ENCODE data around the gene TWSG1. TPM values are rescaled to one million over a fixed set of nuclear protein-coding genes. Genes with fewer than 3 reads are reported as not detected.
"Not testable (repeated sequence)": the region's sequence is repeated elsewhere in the genome, so short reads cannot be mapped to it uniquely, and the experiment has no call there.

Gene TWSG1
- total RNA-seq, 1 donor from 2014 or later, result 38.6 TPM

DNA sequence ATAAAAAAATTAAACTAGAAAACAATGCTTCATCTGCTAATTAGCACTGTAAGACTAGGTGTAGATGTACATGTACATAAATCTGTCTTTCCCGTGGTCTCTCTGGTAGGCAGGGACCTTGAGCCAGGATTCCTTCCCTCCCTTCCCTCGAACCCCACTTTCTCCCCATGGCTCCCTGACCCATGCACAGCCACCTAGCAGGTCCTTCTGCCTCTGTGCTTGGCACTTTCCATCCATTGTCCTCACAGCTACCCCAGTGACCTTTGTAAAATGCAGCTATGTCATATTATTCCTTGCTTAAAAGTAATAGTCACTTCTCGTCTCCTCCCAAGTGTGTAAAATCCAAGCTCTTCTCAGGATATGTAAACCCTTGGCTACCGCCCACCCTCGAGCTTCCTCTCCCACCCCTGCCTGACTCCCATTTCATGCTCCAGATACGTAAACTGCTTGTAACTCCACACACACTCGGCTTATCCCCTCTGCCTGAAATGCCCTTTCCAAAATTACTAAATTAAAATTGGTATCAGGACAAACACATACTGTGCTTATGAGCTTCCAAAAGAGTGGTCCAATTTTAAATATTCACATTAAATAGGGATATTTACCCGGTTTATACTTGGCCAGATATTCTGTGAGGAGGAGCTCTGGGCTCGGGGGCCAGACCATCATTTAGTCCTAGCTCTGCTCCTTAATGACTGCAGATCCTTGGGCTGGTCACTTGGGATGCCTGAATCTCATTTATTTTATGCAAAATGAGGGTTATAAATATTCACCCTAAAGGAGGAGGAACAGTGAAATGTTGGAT, 86.7 kb downstream of the TWSG1 start:
- Mint-ChIP-seq H3K4me3 (no peak overlapping the region), H3K4me1 (ENCODE audit: unreplicated experiment) (peaks cover 10% of the 10 kb centered on the region)
- no peak for DNase-seq (ENCODE audit: extremely low spot score, unreplicated experiment)

DNA sequence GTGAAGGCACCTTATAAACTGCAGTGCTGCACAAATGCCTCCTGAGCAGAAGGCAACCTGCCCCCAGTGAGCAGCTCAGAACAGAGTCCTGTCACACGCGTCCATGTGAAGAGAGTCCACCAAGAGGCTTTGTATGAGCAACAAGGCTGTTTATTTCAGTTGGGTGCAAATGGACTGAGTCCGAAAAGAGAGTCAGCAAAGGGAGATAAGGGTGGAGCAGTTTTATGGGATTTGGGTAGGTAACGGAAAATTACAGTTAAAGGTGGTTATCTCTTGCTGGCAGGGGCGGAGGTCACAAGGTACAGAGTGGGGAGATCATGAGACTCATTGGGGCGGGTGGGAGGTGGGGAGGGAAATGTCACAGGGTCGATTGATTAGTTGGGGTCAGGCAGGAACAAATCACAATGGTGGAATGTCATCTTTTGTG, 87.3 kb downstream of the TWSG1 start:
- no peak overlapping the region for H3K4me3 Mint-ChIP-seq
- TF ChIP-seq, protein P1, sequence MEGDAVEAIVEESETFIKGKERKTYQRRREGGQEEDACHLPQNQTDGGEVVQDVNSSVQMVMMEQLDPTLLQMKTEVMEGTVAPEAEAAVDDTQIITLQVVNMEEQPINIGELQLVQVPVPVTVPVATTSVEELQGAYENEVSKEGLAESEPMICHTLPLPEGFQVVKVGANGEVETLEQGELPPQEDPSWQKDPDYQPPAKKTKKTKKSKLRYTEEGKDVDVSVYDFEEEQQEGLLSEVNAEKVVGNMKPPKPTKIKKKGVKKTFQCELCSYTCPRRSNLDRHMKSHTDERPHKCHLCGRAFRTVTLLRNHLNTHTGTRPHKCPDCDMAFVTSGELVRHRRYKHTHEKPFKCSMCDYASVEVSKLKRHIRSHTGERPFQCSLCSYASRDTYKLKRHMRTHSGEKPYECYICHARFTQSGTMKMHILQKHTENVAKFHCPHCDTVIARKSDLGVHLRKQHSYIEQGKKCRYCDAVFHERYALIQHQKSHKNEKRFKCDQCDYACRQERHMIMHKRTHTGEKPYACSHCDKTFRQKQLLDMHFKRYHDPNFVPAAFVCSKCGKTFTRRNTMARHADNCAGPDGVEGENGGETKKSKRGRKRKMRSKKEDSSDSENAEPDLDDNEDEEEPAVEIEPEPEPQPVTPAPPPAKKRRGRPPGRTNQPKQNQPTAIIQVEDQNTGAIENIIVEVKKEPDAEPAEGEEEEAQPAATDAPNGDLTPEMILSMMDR (conservative IDR thresholded peaks at IDR 0.05), result no peak

More for the DNA sequence above, 86.7 kb downstream of the TWSG1 start:
- Mint-ChIP-seq H3K27ac (no peak overlapping the region), H3K36me3 (no peaks in the 10 kb centered on the region), H3K9me3 (no peaks in the 10 kb centered on the region), H3K27me3 (no peaks in the 10 kb centered on the region)
- TF ChIP-seq, protein P1 (conservative IDR thresholded peaks at IDR 0.05), result no peak

DNA sequence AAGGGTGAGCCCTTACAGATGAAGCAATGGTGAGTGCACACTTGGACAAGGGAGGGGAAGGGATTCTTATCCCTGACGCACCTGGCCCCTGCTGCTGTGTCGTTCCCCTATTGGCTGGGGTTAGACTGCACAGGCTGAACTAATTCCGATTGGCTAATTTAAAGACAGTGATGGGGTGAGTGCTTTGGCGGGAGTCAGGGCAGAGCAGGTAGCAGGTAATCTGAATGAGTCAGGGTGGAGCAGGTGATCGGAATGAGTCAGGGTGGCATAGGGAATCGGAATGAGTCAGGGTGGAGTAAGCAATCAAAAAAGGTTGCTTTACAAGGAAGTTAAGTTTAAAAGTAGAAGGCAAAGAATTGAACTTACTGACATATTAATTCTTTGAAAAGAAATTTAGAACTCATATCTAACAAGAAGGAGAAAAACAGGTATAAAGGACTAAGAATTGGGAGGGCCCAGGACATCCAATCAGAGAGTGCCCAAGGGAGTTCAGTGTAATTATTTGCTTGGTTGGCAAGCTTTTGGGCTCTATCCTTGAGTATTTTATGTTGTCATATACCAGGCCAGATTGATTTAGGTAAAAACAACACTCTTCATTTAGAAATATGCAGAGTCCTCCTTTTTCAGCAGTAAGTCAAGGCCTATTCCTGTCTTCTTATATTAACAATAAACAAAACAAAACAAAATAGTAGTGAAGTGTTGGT, 88.4 kb downstream of the TWSG1 start:
- DNase-seq (ENCODE audit: extremely low spot score, unreplicated experiment), result peak; percentile 36
- no peaks in the 10 kb centered on the region for H3K9me3 Mint-ChIP-seq
- H3K27ac Mint-ChIP-seq, result no peak overlapping the region
- H3K36me3 Mint-ChIP-seq, result no peaks in the 10 kb centered on the region
- H3K4me1 Mint-ChIP-seq (ENCODE audit: unreplicated experiment), result no peaks in the 10 kb centered on the region
- no peak overlapping the region for H3K4me3 Mint-ChIP-seq
- TF ChIP-seq, protein P1 (conservative IDR thresholded peaks at IDR 0.05), result no peak
- no peaks in the 10 kb centered on the region for H3K27me3 Mint-ChIP-seq

More for the DNA sequence above, 87.3 kb downstream of the TWSG1 start:
- Mint-ChIP-seq H3K36me3 (no peaks in the 10 kb centered on the region), H3K27me3 (no peaks in the 10 kb centered on the region), H3K4me1 (ENCODE audit: unreplicated experiment) (peaks cover 5% of the 10 kb centered on the region), H3K27ac (no peak overlapping the region), H3K9me3 (no peaks in the 10 kb centered on the region)
- no peak for DNase-seq (ENCODE audit: extremely low spot score, unreplicated experiment)

DNA sequence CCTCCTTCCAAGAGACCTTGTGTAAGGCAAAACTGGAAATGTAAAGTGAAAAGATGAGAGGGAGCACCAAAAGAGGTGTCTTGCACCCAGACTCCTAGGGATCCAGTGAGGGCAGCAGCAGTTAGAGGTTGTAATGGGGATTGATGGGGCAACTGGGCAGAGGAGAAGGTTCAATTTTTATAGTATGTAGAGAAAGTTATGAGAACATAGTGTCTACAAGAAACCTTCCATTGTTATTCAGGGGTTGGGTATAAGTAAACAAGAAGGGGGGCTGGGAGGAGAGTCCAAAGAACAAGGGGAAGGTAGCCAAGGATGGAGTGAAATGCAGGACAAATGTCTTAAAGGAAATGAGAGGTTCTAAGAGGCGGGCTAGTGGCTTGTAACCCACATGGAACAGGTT, 89.1 kb downstream of the TWSG1 start:
- not testable (repeated sequence) for H3K27ac Mint-ChIP-seq; H3K27me3 Mint-ChIP-seq; H3K36me3 Mint-ChIP-seq; H3K9me3 Mint-ChIP-seq; H3K4me1 Mint-ChIP-seq (ENCODE audit: unreplicated experiment); DNase-seq (ENCODE audit: extremely low spot score, unreplicated experiment); H3K4me3 Mint-ChIP-seq

DNA sequence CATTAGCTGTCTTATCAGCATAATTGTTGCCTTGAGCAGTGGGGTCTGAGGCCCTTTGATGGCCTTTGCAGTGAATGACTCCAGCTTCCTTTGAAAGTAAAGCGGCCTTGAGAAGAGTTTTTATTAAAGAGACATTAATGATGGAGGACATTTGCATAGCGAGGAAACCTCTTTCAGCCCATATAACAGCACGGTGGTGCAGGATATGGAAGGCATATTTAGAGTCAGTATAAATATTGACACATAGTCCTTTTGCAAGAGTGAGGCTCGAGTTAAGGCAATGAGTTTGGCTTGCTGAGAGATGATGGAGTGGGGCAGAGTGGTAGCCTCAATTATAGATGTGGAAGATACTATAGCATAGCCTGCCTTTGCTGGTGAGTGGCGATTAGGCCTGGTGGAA, 89.7 kb downstream of the TWSG1 start:
- H3K27ac Mint-ChIP-seq; H3K36me3 Mint-ChIP-seq; H3K4me1 Mint-ChIP-seq (ENCODE audit: unreplicated experiment); H3K4me3 Mint-ChIP-seq; H3K27me3 Mint-ChIP-seq; DNase-seq (ENCODE audit: extremely low spot score, unreplicated experiment); H3K9me3 Mint-ChIP-seq: not testable (repeated sequence)

DNA sequence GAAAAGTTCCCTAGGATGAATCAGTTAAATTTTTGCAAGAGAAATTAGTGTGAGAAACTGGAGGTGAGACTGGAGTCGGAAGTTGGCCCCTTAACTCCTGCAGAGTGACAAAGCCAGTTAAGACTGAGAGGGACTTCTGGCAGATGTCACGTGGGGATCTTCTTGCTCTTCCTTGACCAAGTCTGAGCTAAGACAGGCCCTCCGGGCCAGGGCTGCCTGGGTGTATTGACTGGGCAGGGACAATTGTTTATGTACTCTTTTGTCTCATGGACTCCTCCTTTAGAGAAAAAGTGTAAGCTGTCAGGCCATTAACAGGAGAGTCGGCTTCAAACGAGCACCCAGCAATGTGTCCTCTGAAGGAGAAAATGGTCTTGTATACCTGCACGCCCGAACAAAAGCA, 92.2 kb downstream of the TWSG1 start:
- peak; percentile 13 for DNase-seq (ENCODE audit: extremely low spot score, unreplicated experiment)
- H3K4me1 Mint-ChIP-seq (ENCODE audit: unreplicated experiment), result no peaks in the 10 kb centered on the region
- H3K27ac Mint-ChIP-seq, result no peak overlapping the region
- no peaks in the 10 kb centered on the region for H3K36me3 Mint-ChIP-seq
- TF ChIP-seq, protein P1 (conservative IDR thresholded peaks at IDR 0.05), result no peak
- no peaks in the 10 kb centered on the region for H3K27me3 Mint-ChIP-seq
- no peak overlapping the region for H3K4me3 Mint-ChIP-seq
- peaks cover 7% of the 10 kb centered on the region for H3K9me3 Mint-ChIP-seq
